IPS-18a (cell line): ENCODE measurements around the gene GARS1.

Experiments used
- H3K27ac ChIP-seq: one replicate; pipeline ENCODE4 v1.5.1; 2013; ENCODE audit warnings: low read length
- H3K27me3 ChIP-seq: one replicate; pipeline ENCODE4 v1.6.1; 2013; ENCODE audit warnings: mild to moderate bottlenecking, low read length; ENCODE audit not compliant: control insufficient read depth, insufficient read depth
- H3K36me3 ChIP-seq: one replicate; pipeline ENCODE4 v1.6.1; 2013; ENCODE audit warnings: low read depth, low read length; ENCODE audit not compliant: control insufficient read depth
- H3K4me1 ChIP-seq: one replicate; pipeline ENCODE4 v1.6.1; 2013; ENCODE audit warnings: low read depth, low read length; ENCODE audit not compliant: control insufficient read depth
- H3K4me3 ChIP-seq: one replicate; pipeline ENCODE4 v1.5.1; 2013; ENCODE audit warnings: low read length
- H3K9ac ChIP-seq: one replicate; pipeline ENCODE4 v1.6.1; 2013; ENCODE audit warnings: mild to moderate bottlenecking, low read length, moderate library complexity
- H3K9me3 ChIP-seq: one replicate; pipeline ENCODE4 v1.6.1; 2013; ENCODE audit warnings: low read depth, low read length; ENCODE audit not compliant: control insufficient read depth

The GARS1 gene

DNA sequence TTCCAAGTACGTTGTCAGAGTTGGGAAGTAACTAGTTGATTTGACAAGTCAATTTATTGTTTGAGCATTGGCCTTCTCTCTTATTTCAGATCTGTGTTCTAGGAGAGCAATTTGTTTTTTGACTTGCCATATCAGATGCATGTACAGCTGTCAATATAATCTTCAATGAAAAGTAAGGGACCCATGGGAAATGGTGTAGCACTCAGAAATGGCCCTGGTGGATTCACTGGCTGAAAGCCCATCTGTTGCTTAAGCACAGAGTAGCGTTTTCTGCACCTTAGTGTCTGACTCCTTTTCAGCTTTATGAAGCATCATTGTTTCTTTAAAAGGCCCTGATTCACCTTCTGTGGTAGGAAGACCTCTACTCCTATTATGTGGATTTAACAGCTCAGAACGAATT is 10.2 kb downstream of the GARS1 start:
- H3K4me3 ChIP-seq = no peak overlapping the region
- H3K9ac ChIP-seq = no peak overlapping the region
- no peak overlapping the region for H3K27ac ChIP-seq
- no peaks in the 10 kb centered on the region for H3K9me3 ChIP-seq
- H3K36me3 ChIP-seq = peaks cover 89% of the 10 kb centered on the region
- H3K4me1 ChIP-seq = no peaks in the 10 kb centered on the region
- H3K27me3 ChIP-seq = no peaks in the 10 kb centered on the region

- peaks cover 89% of the 10 kb centered on the region for H3K36me3 ChIP-seq
- H3K4me1 ChIP-seq = no peaks in the 10 kb centered on the region
- H3K27ac ChIP-seq = no peak overlapping the region
- no peak overlapping the region for H3K9ac ChIP-seq
- H3K9me3 ChIP-seq = no peaks in the 10 kb centered on the region
- no peaks in the 10 kb centered on the region for H3K27me3 ChIP-seq
- no peak overlapping the region for H3K4me3 ChIP-seq
Measured at GRCh38 chr7:30605832-30606231, 11.2 kb downstream of the GARS1 start.

- no peaks in the 10 kb centered on the region for H3K27me3 ChIP-seq
- no peak overlapping the region for H3K9ac ChIP-seq
- H3K36me3 ChIP-seq = peaks cover 93% of the 10 kb centered on the region
- no peaks in the 10 kb centered on the region for H3K9me3 ChIP-seq
- H3K4me3 ChIP-seq = no peak overlapping the region
- no peaks in the 10 kb centered on the region for H3K4me1 ChIP-seq
- H3K27ac ChIP-seq = no peak overlapping the region
Measured at GRCh38 chr7:30612658-30613265, 18.1 kb downstream of the GARS1 start.

DNA sequence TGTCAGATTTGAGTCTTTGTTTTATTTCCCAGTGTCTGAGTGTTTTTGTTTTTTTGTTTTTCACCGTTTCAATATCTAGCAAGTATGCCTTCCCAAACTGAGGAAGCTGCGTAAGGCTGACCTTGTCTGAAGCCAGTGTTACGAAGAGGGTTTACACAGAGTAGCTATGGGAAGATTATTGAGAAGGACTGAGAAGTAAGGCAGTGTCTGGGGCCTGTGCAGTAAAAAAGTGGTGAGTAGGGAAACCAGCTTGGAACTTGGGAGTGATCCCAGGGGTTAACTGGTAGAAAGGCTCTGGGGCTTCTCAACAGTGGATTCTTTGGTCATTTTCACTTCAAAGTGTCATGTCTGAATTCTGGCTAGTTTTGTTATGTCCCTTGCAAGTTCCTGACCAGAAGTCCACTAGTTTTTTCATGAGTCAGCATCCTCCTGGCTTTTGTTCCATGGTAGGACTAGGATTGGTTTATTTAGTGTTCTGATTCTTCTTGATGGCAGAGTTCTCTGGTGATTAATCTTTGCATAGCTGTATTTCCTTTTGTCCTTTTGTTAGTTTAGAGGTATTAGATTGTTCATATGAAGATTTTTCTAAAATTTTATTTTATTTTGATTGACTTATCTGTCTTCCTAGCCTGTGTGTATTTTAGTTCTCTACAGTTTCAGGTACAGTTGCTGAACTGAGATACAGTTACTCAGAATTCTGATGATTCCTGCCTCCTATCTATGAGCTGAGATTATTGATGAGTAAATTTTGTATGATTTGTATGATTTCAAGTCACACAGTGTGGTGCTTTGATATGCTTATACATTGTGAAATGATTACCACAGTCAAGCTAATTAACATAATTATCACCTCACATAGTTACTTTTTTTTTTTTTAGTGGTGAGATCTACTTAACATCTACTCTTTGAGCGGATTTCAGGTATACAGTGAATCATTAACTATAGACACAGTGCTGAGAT is 19.0 kb downstream of the GARS1 start:
- Histone ChIP-seq H3K4me1 (no peaks in the 10 kb centered on the region), H3K4me3 (no peak overlapping the region), H3K27ac (no peak overlapping the region), H3K9me3 (no peaks in the 10 kb centered on the region), H3K9ac (no peak overlapping the region), H3K36me3 (peaks cover 93% of the 10 kb centered on the region), H3K27me3 (no peaks in the 10 kb centered on the region)

GRCh38 chr7:30616318-30616717 is 21.6 kb downstream of the GARS1 start:
- no peak overlapping the region for H3K27ac ChIP-seq
- H3K4me1 ChIP-seq = no peaks in the 10 kb centered on the region
- H3K4me3 ChIP-seq = no peak overlapping the region
- no peaks in the 10 kb centered on the region for H3K27me3 ChIP-seq
- H3K9ac ChIP-seq = no peak overlapping the region
- no peaks in the 10 kb centered on the region for H3K9me3 ChIP-seq
- H3K36me3 ChIP-seq = peaks cover 92% of the 10 kb centered on the region

GRCh38 chr7:30617359-30617758 is 22.7 kb downstream of the GARS1 start:
- Histone ChIP-seq H3K9ac (no peak overlapping the region), H3K27ac (no peak overlapping the region), H3K4me1 (no peaks in the 10 kb centered on the region), H3K4me3 (no peak overlapping the region), H3K36me3 (peaks cover 93% of the 10 kb centered on the region), H3K9me3 (no peaks in the 10 kb centered on the region), H3K27me3 (no peaks in the 10 kb centered on the region)

GRCh38 chr7:30618080-30618676 is 23.5 kb downstream of the GARS1 start:
- no peak overlapping the region for H3K27ac ChIP-seq
- H3K9me3 ChIP-seq = no peaks in the 10 kb centered on the region
- peaks cover 93% of the 10 kb centered on the region for H3K36me3 ChIP-seq
- no peaks in the 10 kb centered on the region for H3K27me3 ChIP-seq
- no peak overlapping the region for H3K4me3 ChIP-seq
- no peaks in the 10 kb centered on the region for H3K4me1 ChIP-seq
- H3K9ac ChIP-seq = no peak overlapping the region

DNA sequence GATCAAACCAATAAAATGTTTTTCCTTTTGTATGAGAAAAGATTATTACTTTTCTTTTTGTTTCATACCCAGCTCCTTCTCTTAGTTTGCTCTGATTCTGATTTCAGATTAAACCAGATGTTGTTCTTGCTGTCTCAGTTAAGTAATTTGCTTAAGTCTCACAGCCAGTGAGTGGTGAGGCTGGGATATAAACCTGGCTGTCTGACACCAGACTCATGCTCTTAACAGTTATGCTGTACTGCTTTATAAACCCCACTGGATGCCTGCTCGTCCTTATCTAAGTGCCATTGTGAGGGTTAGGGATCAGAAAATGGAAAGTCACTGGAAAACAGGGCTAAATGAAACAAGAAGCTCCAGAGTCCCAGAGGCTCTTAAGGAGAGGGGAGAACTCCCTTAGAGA is 24.3 kb downstream of the GARS1 start:
- no peaks in the 10 kb centered on the region for H3K9me3 ChIP-seq
- peaks cover 93% of the 10 kb centered on the region for H3K36me3 ChIP-seq
- H3K4me1 ChIP-seq = no peaks in the 10 kb centered on the region
- no peak overlapping the region for H3K9ac ChIP-seq
- H3K27ac ChIP-seq = no peak overlapping the region
- no peaks in the 10 kb centered on the region for H3K27me3 ChIP-seq
- no peak overlapping the region for H3K4me3 ChIP-seq

- Histone ChIP-seq H3K27ac (no peak overlapping the region), H3K4me1 (no peaks in the 10 kb centered on the region), H3K9me3 (no peaks in the 10 kb centered on the region), H3K4me3 (no peak overlapping the region), H3K27me3 (no peaks in the 10 kb centered on the region), H3K36me3 (peaks cover 97% of the 10 kb centered on the region), H3K9ac (no peak overlapping the region)
Measured at GRCh38 chr7:30625283-30625682, 30.6 kb downstream of the GARS1 start.

GRCh38 chr7:30627026-30627425 is 32.3 kb downstream of the GARS1 start:
- no peak overlapping the region for H3K9ac ChIP-seq
- no peaks in the 10 kb centered on the region for H3K4me1 ChIP-seq
- no peaks in the 10 kb centered on the region for H3K9me3 ChIP-seq
- peaks cover 94% of the 10 kb centered on the region for H3K36me3 ChIP-seq
- no peak overlapping the region for H3K4me3 ChIP-seq
- no peak overlapping the region for H3K27ac ChIP-seq
- H3K27me3 ChIP-seq = no peaks in the 10 kb centered on the region

GRCh38 chr7:30630986-30631385 is 36.3 kb downstream of the GARS1 start:
- no peak overlapping the region for H3K4me3 ChIP-seq
- H3K4me1 ChIP-seq = no peaks in the 10 kb centered on the region
- H3K36me3 ChIP-seq = peaks cover 93% of the 10 kb centered on the region
- H3K27ac ChIP-seq = no peak overlapping the region
- H3K9ac ChIP-seq = no peak overlapping the region
- no peaks in the 10 kb centered on the region for H3K27me3 ChIP-seq
- H3K9me3 ChIP-seq = no peaks in the 10 kb centered on the region
